ENCODE results near the gene EWSR1.

GRCh38 chr22:29272624-29273023 lies 4.6 kb downstream of the EWSR1 start:
- TF ChIP-seq CTCF (IDR thresholded peaks at IDR 0.05) (no peak), EZH2 (IDR thresholded peaks at IDR 0.05) (no peak), EZH2phosphoT487 (IDR thresholded peaks at IDR 0.05) (no peak)
